GM12878 (cell line): ENCODE results near the gene SMARCD1. TPM values are rescaled to one million over a fixed set of nuclear protein-coding genes. Genes with fewer than 3 reads are reported as not detected.

Experiments
- CBFB ChIP-seq: IDR thresholded peaks from 2 replicates; pipeline ENCODE4 v1.6.1; 2016; ENCODE audit warnings: antibody characterized with exemption, low read depth
- E2F4 ChIP-seq: IDR thresholded peaks from 2 replicates; pipeline ENCODE4 v1.6.1; 2012; ENCODE audit warnings: low read depth, low read length, improper control_type of control experiment
- EP300 ChIP-seq, 2 experiments: fragments of 150-350 bp in 1 of 2; IDR thresholded peaks; 2 replicates each; pipeline ENCODE4 v1.6.1; 2011 to 2012; ENCODE audit warnings: low read depth in 2 of 2, low read length in 2 of 2, borderline replicate concordance in 1 of 2, improper control_type of control experiment in 1 of 2, inconsistent platforms in 1 of 2; ENCODE audit not compliant: control insufficient read depth in 1 of 2
- HDGF ChIP-seq: fragments of 450-650 bp; IDR thresholded peaks from 2 replicates; pipeline ENCODE4 v1.6.1; 2016; ENCODE audit warnings: antibody characterized with exemption
- IRF5 ChIP-seq: fragments of 450-650 bp; IDR thresholded peaks from 2 replicates; pipeline ENCODE4 v1.6.1; 2017; ENCODE audit warnings: borderline replicate concordance
- NR2C2 ChIP-seq: IDR thresholded peaks from 2 replicates; pipeline ENCODE4 v1.6.1; 2011; ENCODE audit warnings: borderline replicate concordance, low read depth; ENCODE audit not compliant: control insufficient read depth, insufficient read length
- POLR2A ChIP-seq: IDR thresholded peaks from 2 replicates; pipeline ENCODE4 v1.6.1; 2011; ENCODE audit warnings: low read depth, mild to moderate bottlenecking, low read length
- POU2F2 ChIP-seq: IDR thresholded peaks from 3 replicates; pipeline ENCODE4 v1.6.1; 2011; ENCODE audit warnings: low read depth, mild to moderate bottlenecking, low read length, borderline replicate concordance
- RAD21 ChIP-seq: IDR thresholded peaks from 2 replicates; pipeline ENCODE4 v1.6.1; 2011; ENCODE audit warnings: mild to moderate bottlenecking, low read depth, low read length, moderate library complexity; ENCODE audit not compliant: insufficient read depth
- SMAD1 ChIP-seq: fragments of 450-650 bp; IDR thresholded peaks from 2 replicates; pipeline ENCODE4 v1.6.1; 2018; ENCODE audit warnings: mild to moderate bottlenecking, low read depth; ENCODE audit not compliant: partially characterized antibody
- SMC3 ChIP-seq: IDR thresholded peaks from 2 replicates; pipeline ENCODE4 v1.6.1; 2011; ENCODE audit warnings: low read length, improper control_type of control experiment, borderline replicate concordance
- STAT3 ChIP-seq: IDR thresholded peaks from 2 replicates; pipeline ENCODE4 v1.6.1; 2011; ENCODE audit warnings: low read depth, low read length, improper control_type of control experiment
- SUZ12 ChIP-seq: fragments of 200-600 bp; sonication (generic); IDR thresholded peaks from one replicate; pipeline ENCODE4 v1.6.1; 2018; ENCODE audit warnings: antibody characterized with exemption, mild to moderate bottlenecking; ENCODE audit not compliant: unreplicated experiment
- TCF7 ChIP-seq: IDR thresholded peaks from 2 replicates; pipeline ENCODE4 v1.6.1; 2014; ENCODE audit warnings: antibody characterized with exemption, borderline replicate concordance
- USF1 ChIP-seq: IDR thresholded peaks from 2 replicates; pipeline ENCODE4 v1.6.1; 2011; ENCODE audit warnings: borderline replicate concordance, low read depth, mild to moderate bottlenecking, moderate library complexity, mixed read lengths, low read length; ENCODE audit not compliant: insufficient read depth; ENCODE audit errors: extremely low read length
- WRNIP1 ChIP-seq: IDR thresholded peaks from 2 replicates; pipeline ENCODE4 v1.6.1; 2011; ENCODE audit warnings: low read depth, low read length, improper control_type of control experiment, borderline replicate concordance
- ZNF207 ChIP-seq: fragments of 450-650 bp; IDR thresholded peaks from 2 replicates; pipeline ENCODE4 v1.6.1; 2014; ENCODE audit warnings: antibody characterized with exemption, mild to moderate bottlenecking, borderline replicate concordance
- polyA plus RNA-seq, 11 experiments: library from polyadenylated mRNA; depleted of rRNA in 4 of 11; unstranded in 6 of 11; stranded (reverse) in 5 of 11; fragments of >200 nt; fragmentation: Nextera tagmentation in 4 of 11; fragmentation: Illumina TruSeq in 1 of 11; extraction: Ambion mirVana in 4 of 11; extraction: Trizol in 1 of 11; gene quantifications; 1 replicate in 1 of 11; 2 replicates in 10 of 11; pipeline versions ENCODE4 v1.2.1 to v1.2.3, GENCODE V29; 2011 to 2016; ENCODE audit warnings: inconsistent platforms in 2 of 11, missing spikeins in 2 of 11, low read depth in 1 of 11
- total RNA-seq, 4 experiments: library from RNA; depleted of rRNA in 3 of 4; stranded (reverse); fragments of >200 nt in 3 of 4; fragmentation: Illumina TruSeq in 1 of 4; extraction: Trizol in 1 of 4; gene quantifications; 2 replicates each; pipeline versions ENCODE4 v1.2.1 to v1.2.3, GENCODE V29; 2013 to 2021

The SMARCD1 gene
- total and polyA plus RNA-seq, 10 of the 15 experiments (the other 5 are each of a cell fraction or from before 2014, with no cell fraction given) = 1.4 to 92.4 (median 58.9) TPM

GRCh38 chr12:50039151-50039835 is 45.8 kb upstream of the SMARCD1 start (continued):
- TF ChIP-seq ZNF207 = 0 out of 2 replicates have a peak, but pooled peaks have one; percentile 44
- TF ChIP-seq CBFB = no peak
- peak; percentile 73 for TF ChIP-seq RAD21
- TF ChIP-seq POLR2A = no peak
- TF ChIP-seq STAT3 = no peak
- TF ChIP-seq POU2F2 = no peak
- no peak for TF ChIP-seq NR2C2
- no peak for TF ChIP-seq EP300 (IDR thresholded peaks at IDR 0.05; ENCODE audit: borderline replicate concordance in 1 of 2, control insufficient read depth in 1 of 2, low read depth in 2 of 2, low read length in 2 of 2)
- TF ChIP-seq SUZ12 = no peak
- no peak for TF ChIP-seq E2F4
- TF ChIP-seq USF1 = no peak
- no peak for TF ChIP-seq IRF5
- no peak for TF ChIP-seq TCF7
- TF ChIP-seq HDGF = no peak
- TF ChIP-seq SMAD1 = no peak
- TF ChIP-seq WRNIP1 = no peak
- TF ChIP-seq SMC3 = peak; percentile 62; the same call in 1 of the 2 replicates
